ENCODE measurements around the gene MS4A6E. TPM values are rescaled to one million over a fixed set of nuclear protein-coding genes. Genes with fewer than 3 reads are reported as not detected.

Gene MS4A6E
- total RNA-seq, 1 experiment from 2014 or later = not detected

- CTCF ChIA-PET = interaction anchor here (1.3 kb wide), 1 partner anchor 37 kb away, joined by 3 read pairs; no protein-coding TSS in a partner anchor
- RAD21 ChIA-PET (ENCODE audit: low non-redundant PET in 1 of 2, low total read pairs in 2 of 2, uncharacterized antibody in 2 of 2, unreplicated experiment in 2 of 2) = no interaction called here
- intact Hi-C loops (cut with micrococcal nuclease) = no loop called here
- Histone ChIP-seq H2AFZ (ENCODE audit: low read depth, low read length, poor library complexity, severe bottlenecking) (no peak overlapping the region), H3K4me3 (replicated peaks in 1 of 2; ENCODE audit: low read depth in 1 of 2, low read length in 2 of 2) (no peak overlapping the region), H3K4me1 (ENCODE audit: control insufficient read depth in 1 of 2, insufficient read depth in 2 of 2, low read length in 2 of 2) (no peaks in the 10 kb centered on the region), H3K9me3 (ENCODE audit: control insufficient read depth in 1 of 2, insufficient read depth in 1 of 2, low read depth in 1 of 2, low read length in 2 of 2) (no peaks in the 10 kb centered on the region), H4K20me1 (ENCODE audit: insufficient read depth) (no peaks in the 10 kb centered on the region), H3K27ac (ENCODE audit: low read depth, low read length) (no peak overlapping the region), H3K36me3 (ENCODE audit: control insufficient read depth in 1 of 2, insufficient read depth in 2 of 2, low read length in 2 of 2) (no peaks in the 10 kb centered on the region), H3K79me2 (ENCODE audit: insufficient read depth, low read length) (no peaks in the 10 kb centered on the region), H3K4me2 (ENCODE audit: low read length) (no peak overlapping the region), H3K27me3 (ENCODE audit: insufficient read depth, low read length) (no peaks in the 10 kb centered on the region), H3K9me2 (ENCODE audit: insufficient read depth) (no peaks in the 10 kb centered on the region), H3K9ac (ENCODE audit: low read length) (no peak overlapping the region)
- ATAC-seq (no peak), DNase-seq (ENCODE audit: low read depth, low spot score) (no peak)
- no TSS peak for BruUV-seq (replicated peaks)
- POLR2A ChIA-PET = no interaction called here
- TF ChIP-seq CBX3 (IDR thresholded peaks at IDR 0.05; ENCODE audit: low read depth) (no peak), REST (IDR thresholded peaks at IDR 0.05; ENCODE audit: low read depth) (no peak), CTCF (IDR thresholded peaks at IDR 0.05 in 2 of 3, conservative IDR thresholded peaks at IDR 0.05 in 1 of 3; ENCODE audit: borderline replicate concordance in 1 of 3, insufficient read depth in 1 of 3, low read depth in 2 of 3, low read length in 2 of 3) (no peak), YY1 (IDR thresholded peaks at IDR 0.05; ENCODE audit: extremely low read depth, insufficient replicate concordance, low read depth, low read length) (no peak), EZH2phosphoT487 (IDR thresholded peaks at IDR 0.05; ENCODE audit: borderline replicate concordance) (no peak), CEBPB (IDR thresholded peaks at IDR 0.05; ENCODE audit: low read depth) (no peak), TCF7L2 (IDR thresholded peaks at IDR 0.05; ENCODE audit: borderline replicate concordance, extremely low read depth, insufficient read depth, insufficient read length) (no peak), MAX (IDR thresholded peaks at IDR 0.05) (no peak), SP1 (IDR thresholded peaks at IDR 0.05; ENCODE audit: low read depth) (no peak), ZBTB33 (IDR thresholded peaks at IDR 0.05; ENCODE audit: extremely low read depth, insufficient replicate concordance, low read length) (no peak), FOSL1 (IDR thresholded peaks at IDR 0.05; ENCODE audit: low read depth) (no peak), EZH2 (IDR thresholded peaks at IDR 0.05) (no peak), ZNF274 (IDR thresholded peaks at IDR 0.05; ENCODE audit: low read depth, low read length) (no peak)
These were observed 43.8 kb downstream of the MS4A6E start for GRCh38 chr11:60370811-60371298.

Measured in HCT116 (cell line).